ENCODE measurements around the gene DTL. TPM values are rescaled to one million over a fixed set of nuclear protein-coding genes. Genes with fewer than 3 reads are reported as not detected.

Gene DTL
- total RNA-seq, 1 donor from 2014 or later: 1.7 TPM

DNA sequence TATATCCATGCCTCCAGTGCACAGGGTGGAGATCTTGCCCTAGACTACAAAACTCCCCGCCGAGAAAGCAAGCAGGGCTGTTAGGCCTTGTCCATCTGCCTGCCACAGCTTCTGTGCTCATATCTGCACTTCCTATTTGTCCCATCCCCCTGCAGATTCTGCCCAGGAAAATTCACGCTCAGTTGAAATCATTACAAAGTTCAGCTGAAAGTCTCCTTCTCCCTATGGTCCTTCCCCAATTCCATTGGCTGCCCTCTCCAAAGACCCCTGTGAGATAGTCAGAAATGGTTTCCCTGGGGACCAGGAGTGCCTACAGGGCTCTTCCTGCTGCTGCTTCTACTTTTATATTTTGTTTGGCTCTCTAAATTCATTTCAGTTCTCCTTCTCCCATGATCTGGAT is 63.2 kb downstream of the DTL start:
- DNase-seq (no peak), ATAC-seq (no peak)
- Histone ChIP-seq H3K36me3 (no peaks in the 10 kb centered on the region), H3K27me3 (no peaks in the 10 kb centered on the region), H3K9me3 (no peaks in the 10 kb centered on the region), H3K4me1 (no peaks in the 10 kb centered on the region), H3K27ac (no peak overlapping the region), H3K4me3 (no peak overlapping the region)
- intact Hi-C loops (cut with DNase I): no loop called here
- TF ChIP-seq, protein P1, sequence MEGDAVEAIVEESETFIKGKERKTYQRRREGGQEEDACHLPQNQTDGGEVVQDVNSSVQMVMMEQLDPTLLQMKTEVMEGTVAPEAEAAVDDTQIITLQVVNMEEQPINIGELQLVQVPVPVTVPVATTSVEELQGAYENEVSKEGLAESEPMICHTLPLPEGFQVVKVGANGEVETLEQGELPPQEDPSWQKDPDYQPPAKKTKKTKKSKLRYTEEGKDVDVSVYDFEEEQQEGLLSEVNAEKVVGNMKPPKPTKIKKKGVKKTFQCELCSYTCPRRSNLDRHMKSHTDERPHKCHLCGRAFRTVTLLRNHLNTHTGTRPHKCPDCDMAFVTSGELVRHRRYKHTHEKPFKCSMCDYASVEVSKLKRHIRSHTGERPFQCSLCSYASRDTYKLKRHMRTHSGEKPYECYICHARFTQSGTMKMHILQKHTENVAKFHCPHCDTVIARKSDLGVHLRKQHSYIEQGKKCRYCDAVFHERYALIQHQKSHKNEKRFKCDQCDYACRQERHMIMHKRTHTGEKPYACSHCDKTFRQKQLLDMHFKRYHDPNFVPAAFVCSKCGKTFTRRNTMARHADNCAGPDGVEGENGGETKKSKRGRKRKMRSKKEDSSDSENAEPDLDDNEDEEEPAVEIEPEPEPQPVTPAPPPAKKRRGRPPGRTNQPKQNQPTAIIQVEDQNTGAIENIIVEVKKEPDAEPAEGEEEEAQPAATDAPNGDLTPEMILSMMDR (IDR thresholded peaks at IDR 0.05): no peak

GRCh38 chr1:212101251-212101650 is 65.7 kb downstream of the DTL start:
- H3K4me1 ChIP-seq: peaks cover 9% of the 10 kb centered on the region
- no peaks in the 10 kb centered on the region for H3K36me3 ChIP-seq
- no peak for ATAC-seq
- TF ChIP-seq, protein P1 (IDR thresholded peaks at IDR 0.05): no peak
- H3K27me3 ChIP-seq: no peaks in the 10 kb centered on the region
- no peak overlapping the region for H3K4me3 ChIP-seq
- no peak for DNase-seq
- no peak overlapping the region for H3K27ac ChIP-seq
- H3K9me3 ChIP-seq: no peaks in the 10 kb centered on the region
- intact Hi-C loops (cut with DNase I): no loop called here

GRCh38 chr1:212101735-212102134 is 66.2 kb downstream of the DTL start:
- TF ChIP-seq, protein P1 (IDR thresholded peaks at IDR 0.05): no peak
- H3K36me3 ChIP-seq: no peaks in the 10 kb centered on the region
- peaks cover 9% of the 10 kb centered on the region for H3K4me1 ChIP-seq
- no peaks in the 10 kb centered on the region for H3K27me3 ChIP-seq
- DNase-seq: no peak
- H3K27ac ChIP-seq: no peak overlapping the region
- ATAC-seq: no peak
- intact Hi-C loops (cut with DNase I): no loop called here
- H3K9me3 ChIP-seq: no peaks in the 10 kb centered on the region
- no peak overlapping the region for H3K4me3 ChIP-seq

- intact Hi-C loops (cut with DNase I): no loop called here
- Histone ChIP-seq H3K9me3 (no peaks in the 10 kb centered on the region), H3K27me3 (no peaks in the 10 kb centered on the region), H3K36me3 (no peaks in the 10 kb centered on the region), H3K27ac (peak overlapping the region; percentile 17), H3K4me1 (peaks cover 11% of the 10 kb centered on the region), H3K4me3 (no peak overlapping the region)
- ATAC-seq (no peak), DNase-seq (no peak)
- TF ChIP-seq, protein P1 (IDR thresholded peaks at IDR 0.05): no peak
Observed at GRCh38 chr1:212104586-212105325, 69.2 kb downstream of the DTL start.

- intact Hi-C loops (cut with DNase I): no loop called here
- ATAC-seq (no peak), DNase-seq (no peak)
- H3K9me3 ChIP-seq: no peaks in the 10 kb centered on the region
- no peak overlapping the region for H3K27ac ChIP-seq
- no peaks in the 10 kb centered on the region for H3K36me3 ChIP-seq
- peaks cover 21% of the 10 kb centered on the region for H3K4me1 ChIP-seq
- no peak overlapping the region for H3K4me3 ChIP-seq
- TF ChIP-seq, protein P1 (IDR thresholded peaks at IDR 0.05): no peak
- no peaks in the 10 kb centered on the region for H3K27me3 ChIP-seq
Observed at GRCh38 chr1:212106286-212106792, 70.8 kb downstream of the DTL start.
